Stimulated activated CD8-positive, alpha-beta memory T cell treated with anti-CD3 and anti-CD28 coated beads, Interleukin-4, amount 100 ng/mL, for 4 hours (primary cell): ENCODE results near the gene HCAR1.
"Not testable (repeated sequence)": the region's sequence is repeated elsewhere in the genome, so short reads cannot be mapped to it uniquely, and the experiment has no call there.

Experiments
- DNase-seq, 2 donors: peaks; one replicate each; pipeline ENCODE4 v3.0.0-alpha.2; 2020; ENCODE audit warnings: low read depth in 2 of 2, low spot score in 1 of 2

Gene HCAR1

GRCh38 chr12:122722387-122722786 is 8.3 kb downstream of the HCAR1 start:
- DNase-seq: no peak

DNA sequence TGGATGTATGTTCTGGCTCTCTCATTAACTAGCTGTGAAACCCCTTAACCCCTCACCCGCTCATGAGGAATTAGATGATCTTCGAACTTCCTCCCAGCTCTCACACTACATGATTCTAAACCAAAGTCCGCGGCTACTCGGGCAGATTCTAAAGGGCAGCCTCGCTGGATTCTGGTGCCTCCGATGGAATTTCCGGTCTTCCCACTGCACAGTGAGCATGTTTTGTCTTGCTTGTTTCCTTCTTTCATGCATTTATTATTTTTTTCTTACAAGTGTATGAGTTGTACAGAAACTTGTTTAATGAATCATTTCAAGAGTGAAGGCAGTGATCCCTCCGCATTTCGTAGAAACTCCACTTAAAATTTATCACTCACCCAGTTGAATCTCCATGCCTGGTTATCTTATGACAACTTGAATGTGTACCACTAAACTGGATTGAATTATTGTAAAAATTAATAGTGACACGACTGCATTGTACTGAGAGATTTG is 9.5 kb downstream of the HCAR1 start:
- DNase-seq: no peak

DNA sequence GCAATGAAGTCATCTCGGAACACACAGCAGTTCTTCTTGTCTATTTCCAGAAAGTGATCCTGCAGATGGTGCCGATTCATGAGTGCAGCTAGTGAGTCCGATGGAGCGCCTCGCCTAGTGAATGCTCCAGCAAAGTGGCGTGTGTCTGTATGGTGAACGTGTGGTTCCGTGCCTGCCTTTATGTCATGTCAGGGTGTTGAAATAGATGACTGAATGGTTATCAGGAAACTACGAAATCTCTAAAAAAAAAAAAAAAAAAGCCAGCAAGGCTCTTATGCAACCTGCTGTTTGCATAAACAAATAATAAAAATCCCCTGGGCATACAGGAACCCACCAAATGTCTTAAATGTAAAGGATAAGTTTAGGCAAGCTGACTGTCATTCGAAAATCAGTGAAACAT is 14.0 kb downstream of the HCAR1 start, which contains the start of gene HCAR3:
Gene HCAR3 (minus strand): TSS at position 154 of the 400 bp plus-strand sequence. CDS start 74 bp downstream, at position 80.
- not testable (repeated sequence) for DNase-seq

- DNase-seq: not testable (repeated sequence)
Measured at GRCh38 chr12:122715211-122715610, 15.4 kb downstream of the HCAR1 start.

DNA sequence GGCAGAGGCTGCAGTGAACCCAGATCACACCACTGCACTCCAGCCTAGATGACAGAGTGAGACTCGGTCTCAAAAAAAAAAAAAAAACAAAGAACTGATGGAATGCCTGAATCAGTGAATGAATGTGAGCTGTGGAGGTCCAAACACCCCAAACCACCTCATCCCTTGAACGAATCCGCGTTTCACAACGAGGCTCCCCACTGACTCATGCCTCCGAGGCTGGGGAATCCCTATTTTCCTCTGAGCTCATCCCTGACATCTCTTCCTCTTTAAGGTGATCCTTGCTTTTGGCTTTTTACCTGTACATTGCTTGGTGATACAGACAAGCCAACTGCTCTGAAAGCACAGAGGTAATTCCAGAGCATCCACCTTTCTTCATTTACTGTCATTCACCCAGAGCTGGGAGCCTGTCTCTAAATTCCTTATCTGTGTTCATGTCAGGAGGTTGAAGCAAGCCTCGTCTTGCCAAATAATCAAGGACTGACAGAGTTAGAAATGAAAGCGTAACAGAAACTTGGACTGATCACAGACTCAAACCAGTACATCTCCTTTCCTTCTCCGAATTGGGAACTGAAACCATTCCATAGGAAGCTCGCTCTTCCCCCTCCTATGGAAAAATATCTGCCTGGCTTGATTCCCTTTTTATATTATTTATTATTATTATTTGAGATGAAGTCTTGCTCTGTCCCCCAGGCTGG is 17.0 kb downstream of the HCAR1 start:
- not testable (repeated sequence) for DNase-seq

DNA sequence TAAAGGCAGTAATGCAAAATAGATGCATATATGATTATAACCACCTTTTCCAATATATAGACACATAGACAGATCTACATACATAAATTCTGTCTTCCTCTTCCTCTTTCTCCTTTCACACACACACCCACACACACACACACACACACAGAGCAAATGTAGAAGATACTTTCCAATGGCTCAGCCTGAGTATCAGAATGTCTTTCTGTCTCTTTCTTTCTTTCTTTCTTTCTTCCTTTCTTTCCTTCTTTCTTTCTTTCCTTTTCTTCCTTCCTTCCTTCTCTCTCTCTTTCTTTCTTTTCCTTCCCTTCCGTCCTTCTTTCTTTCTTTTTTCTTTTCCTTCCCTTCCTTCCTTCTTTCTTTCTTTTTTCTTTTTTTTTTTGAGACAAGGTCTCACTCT is 19.4 kb downstream of the HCAR1 start:
- DNase-seq: not testable (repeated sequence)

- DNase-seq: not testable (repeated sequence)
Measured at GRCh38 chr12:122710341-122710740, 20.3 kb downstream of the HCAR1 start.

DNA sequence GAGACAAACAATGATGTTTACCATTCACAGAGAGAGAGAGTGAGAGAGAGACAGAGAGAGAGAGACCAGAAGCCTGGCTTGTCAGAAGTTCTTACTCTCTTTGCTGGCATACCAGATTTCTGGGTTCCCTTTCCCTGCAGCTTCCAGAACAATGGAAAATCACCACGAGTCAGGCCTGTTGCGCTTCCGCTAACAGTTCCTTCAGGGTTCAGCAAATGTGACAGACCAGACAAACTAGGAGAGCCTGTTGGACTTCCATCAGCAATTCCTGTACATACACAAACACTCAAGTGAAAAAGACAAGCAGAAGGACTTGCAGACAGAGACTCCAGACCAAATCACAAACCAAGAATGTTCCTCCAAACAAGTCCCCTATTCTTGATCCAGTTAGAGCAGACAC is 21.4 kb downstream of the HCAR1 start:
- not testable (repeated sequence) for DNase-seq

GRCh38 chr12:122703841-122704240 is 26.8 kb downstream of the HCAR1 start:
- DNase-seq: not testable (repeated sequence)

DNA sequence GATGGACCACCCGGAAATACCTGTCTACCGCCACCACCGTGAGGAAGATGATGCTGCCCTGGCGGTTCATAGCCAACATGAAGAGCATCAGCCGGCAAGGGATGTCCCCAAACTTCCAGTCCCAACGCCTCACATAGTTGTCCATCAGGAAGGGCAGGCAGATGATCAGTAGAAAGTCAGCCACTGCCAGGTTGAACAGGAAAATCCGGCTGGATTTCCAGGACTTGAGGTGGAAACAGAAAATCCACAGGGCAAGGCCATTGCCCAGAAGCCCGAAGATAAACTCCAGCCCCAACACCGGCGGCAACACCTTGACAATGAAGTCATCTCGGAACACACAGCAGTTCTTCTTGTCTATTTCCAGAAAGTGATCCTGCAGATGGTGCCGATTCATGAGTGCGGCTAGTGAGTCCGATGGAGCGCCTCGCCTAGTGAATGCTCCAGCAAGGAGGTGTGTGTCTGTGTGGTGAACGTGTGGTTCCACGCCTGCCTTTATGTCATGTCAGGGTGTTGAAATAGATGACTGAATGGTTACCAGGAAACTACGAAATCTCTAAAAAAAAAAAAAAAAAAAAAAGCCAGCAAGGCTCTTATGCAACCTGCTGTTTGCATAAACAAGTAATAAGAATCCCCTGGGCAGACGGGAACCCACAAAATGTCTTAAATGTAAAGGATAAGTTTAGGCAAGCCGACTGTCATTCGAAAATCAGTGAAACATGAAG is 27.6 kb downstream of the HCAR1 start, which contains the start of gene HCAR2:
Gene HCAR2 (minus strand): TSS at position 468 of the 722 bp plus-strand sequence. CDS start 74 bp downstream, at position 394.
- DNase-seq: not testable (repeated sequence)

DNA sequence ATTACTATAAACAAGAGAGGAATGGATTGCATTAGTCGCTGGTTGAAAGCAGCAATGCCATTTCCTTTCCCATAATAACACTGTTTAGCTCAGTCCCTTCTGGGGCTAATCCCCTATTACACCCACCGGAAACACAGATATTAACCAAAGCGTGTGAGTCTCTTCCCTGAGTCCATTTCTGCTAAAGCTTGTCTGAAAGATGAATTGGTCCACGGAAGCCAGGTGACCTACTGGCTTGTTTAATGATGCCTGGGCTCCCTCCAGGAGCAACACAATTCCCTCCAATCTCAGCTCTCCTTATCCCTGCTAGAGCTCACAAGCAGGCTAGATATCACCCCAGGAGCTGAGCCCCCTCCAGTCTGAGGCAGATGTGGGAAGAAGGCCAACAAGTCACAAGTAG is 29.2 kb downstream of the HCAR1 start:
- DNase-seq: not testable (repeated sequence)

- not testable (repeated sequence) for DNase-seq
Measured at GRCh38 chr12:122700038-122700710, 30.5 kb downstream of the HCAR1 start.

DNA sequence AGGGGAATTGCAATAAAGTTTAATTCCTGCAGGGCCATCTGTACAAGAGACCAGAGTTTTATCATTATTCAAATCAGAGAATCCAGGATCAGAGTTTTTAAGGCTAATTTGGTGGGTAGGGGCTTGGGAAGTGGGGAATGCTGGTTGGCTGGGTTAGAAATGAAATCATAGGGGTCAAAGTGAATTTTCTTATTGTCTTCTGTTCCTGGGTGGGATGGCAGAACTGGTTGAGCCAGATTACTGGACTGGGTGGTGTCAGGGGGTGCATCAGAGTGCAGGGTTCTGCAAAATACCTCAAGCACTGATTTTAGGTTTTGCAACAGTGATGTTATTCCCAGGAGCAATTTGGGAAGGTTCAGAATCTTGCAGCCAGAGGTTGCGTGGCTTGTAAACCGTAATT is 33.7 kb downstream of the HCAR1 start:
- not testable (repeated sequence) for DNase-seq

DNA sequence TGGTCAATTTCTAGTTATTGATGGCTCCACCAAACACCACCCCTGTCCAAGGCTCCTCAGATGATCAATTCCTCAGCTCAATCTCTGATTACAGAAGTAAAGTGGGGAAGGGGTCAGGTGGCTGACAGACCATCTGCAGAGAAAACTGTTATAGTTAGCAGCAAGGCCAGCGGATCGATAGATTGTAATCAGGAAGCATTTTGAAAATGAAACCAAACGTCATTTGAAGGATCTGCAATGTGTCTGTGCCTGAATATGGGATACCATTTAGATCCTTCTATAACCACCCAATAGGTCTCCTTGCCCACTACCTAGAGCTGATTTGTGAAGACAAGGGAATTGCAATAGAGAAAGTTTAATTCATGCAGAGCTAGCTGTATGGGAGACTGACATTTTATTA is 39.1 kb downstream of the HCAR1 start:
- no peak for DNase-seq

DNA sequence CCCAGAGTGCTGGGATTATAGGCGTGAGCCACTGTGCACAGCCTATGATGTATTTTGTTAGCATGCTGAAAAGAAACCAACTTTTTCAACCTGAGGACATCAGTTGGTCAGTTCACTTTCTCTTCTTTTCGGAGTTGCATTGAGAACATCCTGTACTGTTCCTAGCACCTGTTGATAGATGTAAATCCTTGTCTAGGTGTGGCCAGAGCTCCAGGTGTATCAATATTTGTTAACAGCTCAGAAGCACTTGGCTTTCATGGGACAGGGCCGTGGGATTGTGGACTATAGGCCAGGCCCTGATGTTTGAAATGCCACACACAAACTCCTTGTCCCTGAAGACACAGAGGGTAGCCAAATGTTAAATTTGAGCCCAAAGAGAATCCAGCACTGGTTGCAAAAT is 42.4 kb downstream of the HCAR1 start:
- DNase-seq: no peak

DNA sequence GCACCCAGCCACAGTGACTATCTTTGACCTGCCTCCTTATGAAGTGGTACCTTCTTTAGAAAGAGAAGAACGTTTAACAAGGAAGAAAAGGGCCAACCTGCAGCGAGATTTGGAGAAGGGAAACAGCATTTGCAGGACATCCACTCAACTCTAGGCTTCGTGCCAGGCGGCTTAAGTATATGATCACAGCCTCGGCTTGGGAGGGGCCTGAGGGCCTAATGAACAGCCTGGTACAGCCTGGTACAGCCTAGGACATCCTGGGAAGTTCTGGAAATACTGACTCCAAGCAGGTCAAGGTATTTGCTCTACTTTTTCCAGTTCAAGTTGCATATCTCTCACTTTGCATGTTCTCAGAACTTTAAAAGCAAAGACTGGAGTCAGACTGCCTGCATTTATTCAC is 43.6 kb downstream of the HCAR1 start:
- DNase-seq: no peak

GRCh38 chr12:122686538-122686937 is 44.1 kb downstream of the HCAR1 start:
- DNase-seq: no peak

- DNase-seq: no peak
Measured at GRCh38 chr12:122684297-122684813, 46.3 kb downstream of the HCAR1 start.

GRCh38 chr12:122681814-122682213 is 48.8 kb downstream of the HCAR1 start:
- no peak for DNase-seq

GRCh38 chr12:122680989-122681388 is 49.7 kb downstream of the HCAR1 start:
- not testable (repeated sequence) for DNase-seq

DNA sequence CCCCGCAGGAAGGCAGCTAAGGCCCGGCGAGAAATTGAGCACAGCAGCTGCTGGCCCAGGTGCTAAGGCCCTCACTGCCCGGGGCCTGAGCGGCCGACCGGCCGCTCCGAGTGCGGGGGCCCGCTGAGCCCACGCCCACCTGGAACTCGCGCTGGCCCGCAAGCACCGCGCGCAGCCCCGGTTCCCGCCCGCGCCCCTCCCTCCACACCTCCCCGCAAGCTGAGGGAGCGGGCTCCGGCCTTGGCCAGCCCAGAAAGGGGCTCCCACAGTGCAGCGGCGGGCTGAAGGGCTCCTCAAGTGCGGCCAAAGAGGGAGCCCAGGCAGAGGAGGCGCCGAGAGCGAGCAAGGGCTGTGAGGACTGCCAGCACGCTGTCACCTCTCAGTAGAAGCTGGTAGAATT is 53.9 kb downstream of the HCAR1 start:
- DNase-seq: not testable (repeated sequence)
